VCaP (cell line): Measurements from ENCODE around the gene ORC4.

Source experiments
- H3K27ac ChIP-seq: fragments of 450-650 bp; 2 replicates; pipeline ENCODE4 v1.5.1; 2017
- CTCF ChIP-seq: fragments of 450-650 bp; conservative IDR thresholded peaks from 2 replicates; pipeline ENCODE4 v1.5.1; 2017; ENCODE audit warnings: mild to moderate bottlenecking, moderate library complexity

The ORC4 gene

GRCh38 chr2:147976102-147976501 is 44.4 kb downstream of the ORC4 start:
- no peak for TF ChIP-seq CTCF
- no peak overlapping the region for H3K27ac ChIP-seq

- H3K27ac ChIP-seq = no peak overlapping the region
- no peak for TF ChIP-seq CTCF
These were observed 52.0 kb downstream of the ORC4 start for GRCh38 chr2:147968571-147968970.

GRCh38 chr2:147952118-147952517 is 68.4 kb downstream of the ORC4 start:
- H3K27ac ChIP-seq = no peak overlapping the region
- no peak for TF ChIP-seq CTCF

- no peak overlapping the region for H3K27ac ChIP-seq
These were observed 74.9 kb downstream of the ORC4 start for GRCh38 chr2:147945660-147946059.

GRCh38 chr2:147939313-147939712 is 81.2 kb downstream of the ORC4 start:
- TF ChIP-seq CTCF = no peak
- no peak overlapping the region for H3K27ac ChIP-seq

More at GRCh38 chr2:147945660-147946059, 74.9 kb downstream of the ORC4 start:
- no peak for TF ChIP-seq CTCF

GRCh38 chr2:147937744-147938349 is 82.7 kb downstream of the ORC4 start:
- H3K27ac ChIP-seq = no peak overlapping the region
- peak; percentile 91 for TF ChIP-seq CTCF

- no peak for TF ChIP-seq CTCF
- no peak overlapping the region for H3K27ac ChIP-seq
These were observed 85.5 kb downstream of the ORC4 start for GRCh38 chr2:147934881-147935620.
